ENCODE data around the gene MARCHF3. TPM values are rescaled to one million over a fixed set of nuclear protein-coding genes. Genes with fewer than 3 reads are reported as not detected.

The MARCHF3 gene
- total RNA-seq, 4 donors from 2014 or later: 6.2 to 11.9 (median 8.1) TPM

DNA sequence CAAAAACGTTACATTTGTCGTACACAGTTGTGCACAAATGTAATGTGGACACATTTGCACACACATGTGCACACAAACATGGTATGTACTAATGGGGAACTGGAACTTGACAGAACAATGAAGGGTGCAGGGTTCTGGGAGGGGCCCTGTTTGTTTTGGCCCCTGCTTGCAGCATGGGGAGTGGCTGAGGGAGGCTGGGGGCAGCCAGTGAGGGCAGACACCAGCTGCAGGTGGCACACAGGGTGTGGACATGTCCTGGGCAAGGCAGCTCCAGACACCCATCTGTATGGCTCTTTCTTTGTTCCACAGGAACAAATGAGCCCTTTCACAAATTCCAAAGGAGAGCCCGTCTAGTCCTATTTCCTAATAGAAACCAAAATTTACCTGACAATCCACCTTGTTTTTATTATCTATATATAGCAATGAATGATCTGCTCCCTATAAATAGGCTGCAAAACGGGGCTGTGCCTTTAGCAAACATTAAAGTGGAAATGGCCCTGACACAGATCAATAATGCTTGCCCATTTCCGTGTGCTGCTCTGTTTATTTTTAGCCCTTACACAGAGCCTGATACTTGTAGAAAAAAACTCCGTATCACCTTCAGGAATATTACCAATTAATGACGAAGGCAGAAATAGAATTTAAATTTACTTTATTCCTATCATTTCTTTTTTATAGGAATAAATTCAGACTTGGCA lies 26.4 kb downstream of the MARCHF3 start:
- Histone ChIP-seq H3K9me3 (no peaks in the 10 kb centered on the region), H3K4me3 (no peak overlapping the region), H3K36me3 (no peaks in the 10 kb centered on the region), H3K4me1 (no peaks in the 10 kb centered on the region), H3K27ac (no peak overlapping the region), H3K27me3 (no peaks in the 10 kb centered on the region)
- DNase-seq: no peak
- intact Hi-C loops (cut with DNase I; ENCODE audit: low total_unique reads): no loop called here
- TF ChIP-seq, protein P1, sequence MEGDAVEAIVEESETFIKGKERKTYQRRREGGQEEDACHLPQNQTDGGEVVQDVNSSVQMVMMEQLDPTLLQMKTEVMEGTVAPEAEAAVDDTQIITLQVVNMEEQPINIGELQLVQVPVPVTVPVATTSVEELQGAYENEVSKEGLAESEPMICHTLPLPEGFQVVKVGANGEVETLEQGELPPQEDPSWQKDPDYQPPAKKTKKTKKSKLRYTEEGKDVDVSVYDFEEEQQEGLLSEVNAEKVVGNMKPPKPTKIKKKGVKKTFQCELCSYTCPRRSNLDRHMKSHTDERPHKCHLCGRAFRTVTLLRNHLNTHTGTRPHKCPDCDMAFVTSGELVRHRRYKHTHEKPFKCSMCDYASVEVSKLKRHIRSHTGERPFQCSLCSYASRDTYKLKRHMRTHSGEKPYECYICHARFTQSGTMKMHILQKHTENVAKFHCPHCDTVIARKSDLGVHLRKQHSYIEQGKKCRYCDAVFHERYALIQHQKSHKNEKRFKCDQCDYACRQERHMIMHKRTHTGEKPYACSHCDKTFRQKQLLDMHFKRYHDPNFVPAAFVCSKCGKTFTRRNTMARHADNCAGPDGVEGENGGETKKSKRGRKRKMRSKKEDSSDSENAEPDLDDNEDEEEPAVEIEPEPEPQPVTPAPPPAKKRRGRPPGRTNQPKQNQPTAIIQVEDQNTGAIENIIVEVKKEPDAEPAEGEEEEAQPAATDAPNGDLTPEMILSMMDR (IDR thresholded peaks at IDR 0.05): no peak
- no peak for TF ChIP-seq POLR2A (IDR thresholded peaks at IDR 0.05)

DNA sequence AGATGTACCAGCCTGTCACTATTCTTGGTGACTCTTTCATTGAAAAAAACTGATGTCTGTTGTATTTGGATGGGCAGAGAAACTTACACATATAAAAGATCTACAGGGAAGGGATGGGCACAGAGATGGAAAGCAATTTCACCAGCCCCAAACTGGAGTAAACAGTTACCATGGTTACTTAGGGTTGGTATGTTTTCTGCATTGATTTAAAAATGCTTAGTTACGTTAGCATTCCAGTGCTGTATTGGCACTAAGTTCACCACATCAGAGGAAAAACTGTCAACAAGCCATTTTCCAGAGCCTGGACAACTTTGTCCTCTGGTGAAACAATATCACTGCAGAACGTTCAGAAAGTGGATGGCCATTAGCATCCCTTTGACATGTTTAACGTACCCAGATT lies 28.0 kb downstream of the MARCHF3 start:
- Histone ChIP-seq H3K27ac (no peak overlapping the region), H3K4me1 (no peaks in the 10 kb centered on the region), H3K9me3 (no peaks in the 10 kb centered on the region), H3K4me3 (no peak overlapping the region), H3K36me3 (no peaks in the 10 kb centered on the region), H3K27me3 (no peaks in the 10 kb centered on the region)
- no peak for DNase-seq
- intact Hi-C loops (cut with DNase I; ENCODE audit: low total_unique reads): no loop called here
- TF ChIP-seq, protein P1 (IDR thresholded peaks at IDR 0.05): no peak
- no peak for TF ChIP-seq POLR2A (IDR thresholded peaks at IDR 0.05)

DNA sequence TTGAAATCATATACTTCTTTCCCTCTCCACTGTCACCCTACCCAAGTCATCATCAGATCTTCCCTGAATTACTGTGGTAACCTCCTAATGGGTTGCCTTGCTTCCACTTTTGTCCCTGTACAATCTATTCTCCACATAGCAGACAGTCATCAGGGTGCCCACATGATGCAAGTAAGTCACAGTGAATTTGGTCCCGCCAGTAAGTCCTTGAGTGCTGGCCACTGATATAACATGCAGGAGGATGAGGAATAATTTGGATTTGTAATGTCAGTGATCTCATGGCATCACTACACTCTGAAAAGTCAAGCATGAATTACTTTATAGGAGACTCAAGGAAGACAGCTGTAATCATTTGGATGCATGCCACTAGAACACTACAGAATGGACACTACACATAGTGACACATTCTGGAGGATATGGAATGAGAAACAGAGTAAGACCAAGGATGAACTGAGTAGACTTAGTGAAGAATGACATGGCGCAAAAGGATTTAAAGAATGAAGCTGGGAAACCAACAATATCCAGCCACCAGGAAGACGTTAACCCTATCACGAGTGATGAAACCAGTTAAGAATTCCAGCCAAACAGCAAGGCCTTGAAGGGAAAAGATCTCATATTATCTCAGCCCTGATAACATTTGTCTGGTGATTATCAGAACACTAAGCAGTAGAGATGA lies 28.6 kb downstream of the MARCHF3 start:
- Histone ChIP-seq H3K4me3 (no peak overlapping the region), H3K4me1 (no peaks in the 10 kb centered on the region), H3K27me3 (no peaks in the 10 kb centered on the region), H3K9me3 (no peaks in the 10 kb centered on the region), H3K27ac (no peak overlapping the region), H3K36me3 (no peaks in the 10 kb centered on the region)
- no peak for DNase-seq
- intact Hi-C loops (cut with DNase I; ENCODE audit: low total_unique reads): no loop called here
- no peak for TF ChIP-seq POLR2A (IDR thresholded peaks at IDR 0.05)
- TF ChIP-seq, protein P1 (IDR thresholded peaks at IDR 0.05): no peak

DNA sequence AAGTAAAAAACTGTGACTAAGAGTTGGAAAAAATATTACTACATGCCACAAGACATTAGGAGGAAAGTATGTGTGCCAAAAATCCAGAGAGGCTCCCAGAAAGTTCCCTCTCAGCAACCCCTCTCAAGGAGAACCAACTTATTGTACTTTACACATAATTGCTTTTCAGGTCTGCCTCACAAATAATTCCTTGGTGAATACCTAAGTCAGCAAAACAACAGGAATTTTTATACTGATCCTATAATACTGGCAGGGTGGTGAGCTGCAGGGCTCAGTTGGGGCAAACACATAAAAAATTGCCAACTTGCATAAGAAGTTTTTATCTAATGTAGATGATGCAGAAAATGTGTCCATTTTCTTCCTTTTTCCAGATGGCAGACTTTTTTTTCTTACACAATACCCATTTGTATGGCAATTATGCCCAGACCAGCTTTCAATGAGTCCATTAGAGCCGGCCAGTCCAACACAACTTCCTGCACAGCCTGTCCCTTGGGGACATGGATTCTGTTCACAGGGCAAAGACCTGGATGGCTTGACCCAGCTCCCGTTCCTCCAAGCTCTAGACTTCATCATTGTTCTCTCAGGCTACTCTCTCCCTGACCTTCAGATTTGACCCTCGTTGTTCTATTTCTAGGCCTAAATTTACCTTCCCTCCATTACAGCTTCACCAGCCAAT lies 31.3 kb downstream of the MARCHF3 start:
- no peaks in the 10 kb centered on the region for H3K36me3 ChIP-seq
- H3K4me3 ChIP-seq: no peak overlapping the region
- H3K4me1 ChIP-seq: no peaks in the 10 kb centered on the region
- DNase-seq: no peak
- no peaks in the 10 kb centered on the region for H3K27me3 ChIP-seq
- no peak for TF ChIP-seq POLR2A (IDR thresholded peaks at IDR 0.05)
- TF ChIP-seq, protein P1 (IDR thresholded peaks at IDR 0.05): no peak
- no peaks in the 10 kb centered on the region for H3K9me3 ChIP-seq
- intact Hi-C loops (cut with DNase I; ENCODE audit: low total_unique reads): no loop called here
- no peak overlapping the region for H3K27ac ChIP-seq

DNA sequence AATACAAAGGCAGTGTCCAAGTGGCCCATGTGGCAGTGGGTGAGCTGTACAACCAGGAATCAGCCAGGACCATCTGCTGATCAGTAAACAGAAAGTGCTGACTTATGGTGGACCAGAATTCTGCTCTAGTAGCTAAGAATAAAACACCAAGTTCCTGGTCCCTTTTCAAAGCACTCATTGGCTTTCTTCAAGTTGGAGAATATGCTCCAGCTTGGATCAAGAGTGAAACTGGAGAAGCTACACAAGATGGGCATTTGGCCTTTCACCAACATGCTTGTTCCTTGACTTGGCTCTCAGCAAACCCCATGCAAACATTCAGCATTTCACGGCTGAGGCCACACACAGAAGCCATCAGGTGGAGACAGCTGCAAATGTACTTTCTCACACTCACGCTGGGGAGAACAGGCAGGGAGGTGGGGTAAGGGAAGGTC lies 32.1 kb downstream of the MARCHF3 start:
- no peaks in the 10 kb centered on the region for H3K36me3 ChIP-seq
- H3K27ac ChIP-seq: no peak overlapping the region
- no peaks in the 10 kb centered on the region for H3K9me3 ChIP-seq
- H3K4me3 ChIP-seq: no peak overlapping the region
- no peaks in the 10 kb centered on the region for H3K27me3 ChIP-seq
- intact Hi-C loops (cut with DNase I; ENCODE audit: low total_unique reads): no loop called here
- DNase-seq: no peak
- no peak for TF ChIP-seq POLR2A (IDR thresholded peaks at IDR 0.05)
- TF ChIP-seq, protein P1 (IDR thresholded peaks at IDR 0.05): no peak
- no peaks in the 10 kb centered on the region for H3K4me1 ChIP-seq
